Hepatocyte (in vitro differentiated cells): Measurements from ENCODE around the gene TULP4. TPM values are rescaled to one million over a fixed set of nuclear protein-coding genes. Genes with fewer than 3 reads are reported as not detected.

Experiments used
- DNase-seq: peaks from one replicate; pipeline ENCODE4 v3.0.0-alpha.2; 2016; ENCODE audit warnings: low spot score
- H2AFZ ChIP-seq: fragments of 200-600 bp; sonication (generic); 2 replicates; pipeline ENCODE4 v1.6.0; 2016; ENCODE audit warnings: antibody characterized with exemption, mild to moderate bottlenecking
- H3K27ac ChIP-seq: fragments of 200-600 bp; sonication (generic); 2 replicates; pipeline ENCODE4 v1.5.1; 2016; ENCODE audit warnings: mild to moderate bottlenecking
- H3K27me3 ChIP-seq: fragments of 200-600 bp; sonication (generic); 2 replicates; pipeline ENCODE4 v1.6.1; 2016
- H3K36me3 ChIP-seq: fragments of 200-600 bp; sonication (generic); replicated peaks from 2 replicates; pipeline ENCODE4 v1.5.1; 2016; ENCODE audit warnings: low read depth; ENCODE audit not compliant: insufficient read depth
- H3K4me1 ChIP-seq: fragments of 200-600 bp; sonication (generic); 2 replicates; pipeline ENCODE4 v1.5.1; 2016; ENCODE audit warnings: mild to moderate bottlenecking, moderate library complexity; ENCODE audit not compliant: insufficient read depth
- H3K4me2 ChIP-seq: fragments of 200-600 bp; sonication (generic); 2 replicates; pipeline ENCODE4 v1.6.0; 2016
- H3K4me3 ChIP-seq: fragments of 200-600 bp; sonication (generic); 2 replicates; pipeline ENCODE4 v1.5.1; 2016; ENCODE audit warnings: mild to moderate bottlenecking
- H3K79me2 ChIP-seq: fragments of 200-600 bp; sonication (generic); 2 replicates; pipeline ENCODE4 v1.6.0; 2017; ENCODE audit warnings: mild to moderate bottlenecking
- H3K9me2 ChIP-seq: fragments of 200-600 bp; sonication (generic); replicated peaks from 2 replicates; pipeline ENCODE4 v1.6.0; 2017; ENCODE audit warnings: mild to moderate bottlenecking; ENCODE audit not compliant: insufficient read depth
- H3K9me3 ChIP-seq: fragments of 200-600 bp; sonication (generic); 2 replicates; pipeline ENCODE4 v1.5.1; 2016; ENCODE audit warnings: low read depth, mild to moderate bottlenecking
- H4K20me1 ChIP-seq: fragments of 200-600 bp; sonication (generic); 2 replicates; pipeline ENCODE4 v1.6.0; 2016; ENCODE audit warnings: mild to moderate bottlenecking; ENCODE audit not compliant: insufficient read depth, poor library complexity, severe bottlenecking
- CTCF ChIP-seq: fragments of 200-600 bp; sonication (generic); IDR thresholded peaks from 2 replicates; pipeline ENCODE4 v1.5.1; 2016; ENCODE audit warnings: antibody characterized with exemption, mild to moderate bottlenecking; ENCODE audit not compliant: poor library complexity
- EZH2 ChIP-seq: fragments of 200-600 bp; sonication (generic); IDR thresholded peaks from 2 replicates; pipeline ENCODE4 v1.6.1; 2016; ENCODE audit warnings: antibody characterized with exemption, mild to moderate bottlenecking, borderline replicate concordance
- EZH2phosphoT487 ChIP-seq: fragments of 200-600 bp; sonication (generic); IDR thresholded peaks from one replicate; pipeline ENCODE4 v1.6.1; 2018; ENCODE audit warnings: antibody characterized with exemption, mild to moderate bottlenecking, low read depth, moderate library complexity; ENCODE audit not compliant: unreplicated experiment, severe bottlenecking
- WGBS: methylation state at CpG from one replicate; pipeline ENCODE4 v1.1.6; 2016; ENCODE audit warnings: low lambda C conversion rate; ENCODE audit errors: missing lambda C conversion rate; 5-methylcytosine and 5-hydroxymethylcytosine counted together
- polyA plus RNA-seq: library from polyadenylated mRNA; unstranded; fragments of >200 nt; fragmentation: Nextera tagmentation; extraction: Ambion mirVana; gene quantifications from 2 replicates; pipeline ENCODE4 v1.2.1, GENCODE V29; 2016
- total RNA-seq: library from RNA; depleted of rRNA; stranded (reverse); fragments of >200 nt; gene quantifications from 2 replicates; pipeline ENCODE4 v1.2.3, GENCODE V29; 2014

The TULP4 gene
- total and polyA plus RNA-seq, 2 experiments from 2014 or later, result 30.1 to 129 TPM

- 84% methylated on average over 5 of the region's 5 CpGs for WGBS
- peaks cover 13% of the 10 kb centered on the region for H4K20me1 ChIP-seq
- H3K4me3 ChIP-seq, result no peak overlapping the region
- no peak overlapping the region for H3K4me2 ChIP-seq
- H3K27me3 ChIP-seq, result no peaks in the 10 kb centered on the region
- H3K9me3 ChIP-seq, result no peaks in the 10 kb centered on the region
- H3K79me2 ChIP-seq, result peaks cover 79% of the 10 kb centered on the region
- TF ChIP-seq CTCF (no peak), EZH2 (no peak), EZH2phosphoT487 (no peak)
- no peaks in the 10 kb centered on the region for H3K4me1 ChIP-seq
- no peak overlapping the region for H3K27ac ChIP-seq
- no peaks in the 10 kb centered on the region for H3K9me2 ChIP-seq
- H2AFZ ChIP-seq, result no peak overlapping the region
- H3K36me3 ChIP-seq, result no peaks in the 10 kb centered on the region
- no peak for DNase-seq
Measured at GRCh38 chr6:158358450-158359077, 46.3 kb downstream of the TULP4 start.

DNA sequence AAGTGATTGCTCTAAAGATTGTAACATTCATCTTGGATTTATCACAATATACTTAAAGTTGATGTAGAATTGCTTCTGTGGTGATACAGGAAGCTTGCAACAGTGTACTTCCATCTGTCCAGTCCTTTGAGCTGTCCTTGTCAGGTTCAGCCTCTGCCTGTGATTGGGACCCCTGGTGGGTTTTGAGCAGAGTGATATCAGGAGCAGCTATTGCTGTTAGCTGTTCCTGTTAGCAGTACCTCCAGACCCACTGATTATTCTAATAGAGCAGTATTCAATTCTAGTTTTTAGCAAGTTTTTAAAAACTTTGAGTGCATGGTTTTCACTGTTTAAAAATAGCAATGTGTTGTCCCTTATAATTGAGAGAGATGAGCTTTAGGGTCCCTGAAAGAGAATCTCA is 48.8 kb downstream of the TULP4 start:
- H3K4me2 ChIP-seq, result no peak overlapping the region
- H3K9me3 ChIP-seq, result no peaks in the 10 kb centered on the region
- H3K4me1 ChIP-seq, result no peaks in the 10 kb centered on the region
- no peak overlapping the region for H3K4me3 ChIP-seq
- H4K20me1 ChIP-seq, result peaks cover 9% of the 10 kb centered on the region
- no peak overlapping the region for H2AFZ ChIP-seq
- H3K36me3 ChIP-seq, result no peaks in the 10 kb centered on the region
- H3K27me3 ChIP-seq, result no peaks in the 10 kb centered on the region
- no peak for DNase-seq
- no peaks in the 10 kb centered on the region for H3K9me2 ChIP-seq
- TF ChIP-seq CTCF (no peak), EZH2 (no peak), EZH2phosphoT487 (no peak)
- H3K79me2 ChIP-seq, result peaks cover 66% of the 10 kb centered on the region
- H3K27ac ChIP-seq, result no peak overlapping the region

DNA sequence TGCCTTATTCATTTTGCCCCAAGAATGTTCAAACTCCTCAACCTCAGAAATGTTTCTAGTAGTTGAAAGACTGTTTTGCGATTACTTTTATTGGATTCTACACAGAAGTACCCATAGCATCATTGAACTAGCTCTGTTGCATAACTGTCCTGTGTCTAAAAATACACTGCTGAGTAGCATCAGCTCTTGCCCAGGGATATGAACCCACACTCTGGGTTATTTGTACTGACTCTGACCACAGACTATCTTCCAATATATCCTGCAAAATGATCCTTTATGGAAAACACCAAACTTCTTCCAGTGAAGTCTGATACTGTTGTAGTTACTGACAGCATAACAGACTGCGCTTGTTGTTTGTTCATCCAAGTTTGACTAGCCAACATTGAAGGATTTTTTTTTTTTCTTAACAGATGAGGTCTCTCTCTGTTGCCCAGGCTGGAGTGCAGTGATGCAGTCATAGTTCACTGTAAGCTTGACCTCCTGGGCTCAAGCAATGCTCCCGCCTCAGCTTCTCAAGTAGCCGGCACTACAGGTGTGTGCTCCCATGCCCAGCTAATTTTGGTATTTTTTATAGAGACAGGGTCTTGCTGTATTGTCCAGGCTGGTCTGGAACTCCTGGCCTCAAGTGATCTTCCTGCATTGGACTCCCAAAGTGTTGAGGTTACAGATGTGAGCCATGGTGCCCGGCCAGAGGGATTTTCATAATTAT is 49.9 kb downstream of the TULP4 start:
- Histone ChIP-seq H3K9me3 (no peaks in the 10 kb centered on the region), H3K27ac (no peak overlapping the region), H3K4me2 (no peak overlapping the region), H3K79me2 (peaks cover 57% of the 10 kb centered on the region), H2AFZ (no peak overlapping the region), H3K4me3 (no peak overlapping the region), H3K36me3 (no peaks in the 10 kb centered on the region), H3K4me1 (no peaks in the 10 kb centered on the region), H3K9me2 (no peaks in the 10 kb centered on the region), H3K27me3 (no peaks in the 10 kb centered on the region), H4K20me1 (peaks cover 8% of the 10 kb centered on the region)
- TF ChIP-seq CTCF (no peak), EZH2phosphoT487 (no peak), EZH2 (no peak)
- 90% methylated on average over 5 of the region's 5 CpGs for WGBS
- DNase-seq, result no peak
